NCI-H748 (cell line): ENCODE measurements around the gene BTBD2.

ENCODE experiments used
- DNase-seq: peaks from one replicate; lab custom pipeline; 2025; ENCODE audit not compliant: unreplicated experiment; lab: John Stamatoyannopoulos, UW

Gene BTBD2

GRCh38 chr19:1987197-1988187, 28.0 kb downstream of the BTBD2 start:
- DNase-seq = no peak

- DNase-seq = no peak
Observed at GRCh38 chr19:1986357-1987162, 29.0 kb downstream of the BTBD2 start.

- no peak for DNase-seq
Observed at GRCh38 chr19:1985588-1986356, 29.7 kb downstream of the BTBD2 start.

GRCh38 chr19:1984357-1984756, 31.2 kb downstream of the BTBD2 start:
- no peak for DNase-seq

GRCh38 chr19:1981253-1981652, 34.3 kb downstream of the BTBD2 start:
- DNase-seq = no peak

GRCh38 chr19:1980809-1981181, 34.7 kb downstream of the BTBD2 start:
- no peak for DNase-seq

GRCh38 chr19:1980091-1980808, 35.3 kb downstream of the BTBD2 start:
- DNase-seq = no peak

GRCh38 chr19:1979642-1980041, 35.9 kb downstream of the BTBD2 start:
- no peak for DNase-seq

- no peak for DNase-seq
Observed at GRCh38 chr19:1979017-1979416, 36.5 kb downstream of the BTBD2 start.

GRCh38 chr19:1978346-1978894, 37.1 kb downstream of the BTBD2 start:
- DNase-seq = no peak

- no peak for DNase-seq
Observed at GRCh38 chr19:1977120-1977519, 38.4 kb downstream of the BTBD2 start.

GRCh38 chr19:1975162-1975480, 40.4 kb downstream of the BTBD2 start:
- DNase-seq = no peak

- no peak for DNase-seq
Observed at GRCh38 chr19:1974381-1975161, 40.9 kb downstream of the BTBD2 start.

- DNase-seq = no peak
Observed at GRCh38 chr19:1970806-1971502, 44.6 kb downstream of the BTBD2 start.

GRCh38 chr19:1970003-1970805, 45.3 kb downstream of the BTBD2 start:
- DNase-seq = no peak

- DNase-seq = no peak
Observed at GRCh38 chr19:1969176-1970002, 46.1 kb downstream of the BTBD2 start.
